Astrocyte (in vitro differentiated cells and primary cell): ENCODE data around the gene DES. TPM values are rescaled to one million over a fixed set of nuclear protein-coding genes. Genes with fewer than 3 reads are reported as not detected.

ENCODE experiments used
- DNase-seq: peaks from one replicate; pipeline ENCODE4 v3.0.0-alpha.2; 2010; ENCODE audit warnings: low read depth
- FAIRE-seq: peaks from 2 replicates; lab custom pipeline; 2011; peaks lifted over from hg19 to GRCh38; lab: Jason Lieb, UNC
- H2AFZ ChIP-seq: 2 replicates; pipeline ENCODE4 v1.6.0; 2012; ENCODE audit warnings: low read depth, low read length, inconsistent platforms
- H3K27ac ChIP-seq: 2 replicates; pipeline ENCODE4 v1.5.1; 2011; ENCODE audit warnings: low read depth, low read length, inconsistent platforms
- H3K27me3 ChIP-seq: 2 replicates; pipeline ENCODE4 v1.6.0; 2011; ENCODE audit warnings: low read length, inconsistent platforms; ENCODE audit not compliant: insufficient read depth
- H3K36me3 ChIP-seq: 2 replicates; pipeline ENCODE4 v1.5.1; 2011; ENCODE audit warnings: low read length, inconsistent platforms; ENCODE audit not compliant: insufficient read depth
- H3K4me1 ChIP-seq: 2 replicates; pipeline ENCODE4 v1.5.1; 2011; ENCODE audit warnings: low read length, inconsistent platforms; ENCODE audit not compliant: insufficient read depth
- H3K4me2 ChIP-seq: 2 replicates; pipeline ENCODE4 v1.6.0; 2012; ENCODE audit warnings: low read length, inconsistent platforms
- H3K4me3 ChIP-seq: 2 replicates; pipeline ENCODE4 v1.5.1; 2011; ENCODE audit warnings: low read depth, mild to moderate bottlenecking, low read length, inconsistent platforms; ENCODE audit not compliant: insufficient read depth
- H3K79me2 ChIP-seq: 2 replicates; pipeline ENCODE4 v1.6.0; 2012; ENCODE audit warnings: mild to moderate bottlenecking, low read length, inconsistent platforms; ENCODE audit not compliant: insufficient read depth
- H3K9ac ChIP-seq: 2 replicates; pipeline ENCODE4 v1.6.0; 2012; ENCODE audit warnings: mild to moderate bottlenecking, low read length, inconsistent platforms
- H3K9me3 ChIP-seq: 2 replicates; pipeline ENCODE4 v1.5.1; 2012; ENCODE audit warnings: low read depth, mild to moderate bottlenecking, low read length, inconsistent platforms; ENCODE audit not compliant: insufficient read depth
- H4K20me1 ChIP-seq: 2 replicates; pipeline ENCODE4 v1.6.0; 2012; ENCODE audit warnings: low read length, inconsistent platforms; ENCODE audit not compliant: insufficient read depth
- H3K27ac Mint-ChIP-seq: one replicate; pipeline ENCODE4 v1.8.0; 2021; ENCODE audit warnings: mild to moderate bottlenecking, mixed read lengths; ENCODE audit not compliant: unreplicated experiment
- H3K27me3 Mint-ChIP-seq: one replicate; pipeline ENCODE4 v1.8.0; 2021; ENCODE audit warnings: low read depth, mixed read lengths; ENCODE audit not compliant: unreplicated experiment
- H3K36me3 Mint-ChIP-seq: one replicate; pipeline ENCODE4 v1.8.0; 2021; ENCODE audit warnings: low read depth, mixed read lengths; ENCODE audit not compliant: unreplicated experiment
- H3K4me1 Mint-ChIP-seq: one replicate; pipeline ENCODE4 v1.8.0; 2021; ENCODE audit warnings: low read depth, mixed read lengths; ENCODE audit not compliant: unreplicated experiment
- H3K4me3 Mint-ChIP-seq: one replicate; pipeline ENCODE4 v1.8.0; 2021; ENCODE audit warnings: mild to moderate bottlenecking, moderate library complexity, mixed read lengths; ENCODE audit not compliant: unreplicated experiment
- H3K9me3 Mint-ChIP-seq: one replicate; pipeline ENCODE4 v1.8.0; 2021; ENCODE audit warnings: mild to moderate bottlenecking, mixed read lengths; ENCODE audit not compliant: unreplicated experiment
- EZH2 ChIP-seq: IDR thresholded peaks from 2 replicates; pipeline ENCODE4 v1.6.1; 2012; ENCODE audit warnings: mild to moderate bottlenecking, low read length, inconsistent platforms; ENCODE audit not compliant: insufficient read depth
- total RNA-seq: library from RNA; stranded (reverse); gene quantifications from 2 replicates; pipeline ENCODE4 v1.2.1, GENCODE V29; 2021
- TF ChIP-seq, protein P1 (sequence below): IDR thresholded peaks from 2 replicates; pipeline ENCODE4 v1.5.1; 2011; ENCODE audit warnings: low read depth, mild to moderate bottlenecking, inconsistent platforms, low read length, moderate library complexity; ENCODE audit not compliant: insufficient read depth

Gene DES
- total RNA-seq, 1 donor from 2014 or later = 5.4 TPM

DNA sequence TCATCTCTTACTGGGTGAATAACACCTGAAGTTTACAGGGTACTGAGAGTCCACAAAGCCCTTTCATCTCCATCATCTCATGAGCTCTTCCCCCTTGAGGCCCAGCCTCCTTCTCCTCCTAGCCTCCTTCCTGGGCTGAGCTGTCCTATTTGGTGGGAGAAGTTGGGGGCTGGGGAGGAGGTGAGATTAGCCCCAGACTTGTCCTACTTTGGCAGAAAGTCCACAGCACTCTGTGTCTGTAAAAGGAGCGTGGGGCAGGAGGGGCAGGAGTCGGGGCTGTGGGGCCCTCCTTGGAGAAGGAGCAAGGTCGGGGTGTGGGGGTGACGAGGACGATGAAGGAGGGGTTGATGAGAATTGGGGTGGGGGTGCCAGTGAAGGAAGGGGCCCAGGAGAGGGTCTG, 10.0 kb upstream of the DES start:
- Histone ChIP-seq H3K4me2 (no peak overlapping the region), H3K9me3 (no peaks in the 10 kb centered on the region), H3K36me3 (no peaks in the 10 kb centered on the region), H3K27ac (no peak overlapping the region), H3K79me2 (no peaks in the 10 kb centered on the region), H3K4me3 (no peak overlapping the region), H3K4me1 (peaks cover 20% of the 10 kb centered on the region), H4K20me1 (no peaks in the 10 kb centered on the region), H2AFZ (no peak overlapping the region), H3K9ac (no peak overlapping the region), H3K27me3 (no peaks in the 10 kb centered on the region)
- no peak overlapping the region for H3K4me3 Mint-ChIP-seq
- H3K4me1 Mint-ChIP-seq = peaks cover 26% of the 10 kb centered on the region
- no peaks in the 10 kb centered on the region for H3K36me3 Mint-ChIP-seq
- TF ChIP-seq, protein P1, sequence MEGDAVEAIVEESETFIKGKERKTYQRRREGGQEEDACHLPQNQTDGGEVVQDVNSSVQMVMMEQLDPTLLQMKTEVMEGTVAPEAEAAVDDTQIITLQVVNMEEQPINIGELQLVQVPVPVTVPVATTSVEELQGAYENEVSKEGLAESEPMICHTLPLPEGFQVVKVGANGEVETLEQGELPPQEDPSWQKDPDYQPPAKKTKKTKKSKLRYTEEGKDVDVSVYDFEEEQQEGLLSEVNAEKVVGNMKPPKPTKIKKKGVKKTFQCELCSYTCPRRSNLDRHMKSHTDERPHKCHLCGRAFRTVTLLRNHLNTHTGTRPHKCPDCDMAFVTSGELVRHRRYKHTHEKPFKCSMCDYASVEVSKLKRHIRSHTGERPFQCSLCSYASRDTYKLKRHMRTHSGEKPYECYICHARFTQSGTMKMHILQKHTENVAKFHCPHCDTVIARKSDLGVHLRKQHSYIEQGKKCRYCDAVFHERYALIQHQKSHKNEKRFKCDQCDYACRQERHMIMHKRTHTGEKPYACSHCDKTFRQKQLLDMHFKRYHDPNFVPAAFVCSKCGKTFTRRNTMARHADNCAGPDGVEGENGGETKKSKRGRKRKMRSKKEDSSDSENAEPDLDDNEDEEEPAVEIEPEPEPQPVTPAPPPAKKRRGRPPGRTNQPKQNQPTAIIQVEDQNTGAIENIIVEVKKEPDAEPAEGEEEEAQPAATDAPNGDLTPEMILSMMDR = no peak
- H3K27ac Mint-ChIP-seq = peak overlapping the region; percentile 88
- no peak for DNase-seq
- FAIRE-seq = no peak
- H3K27me3 Mint-ChIP-seq = no peaks in the 10 kb centered on the region
- H3K9me3 Mint-ChIP-seq = peaks cover 5% of the 10 kb centered on the region

DNA sequence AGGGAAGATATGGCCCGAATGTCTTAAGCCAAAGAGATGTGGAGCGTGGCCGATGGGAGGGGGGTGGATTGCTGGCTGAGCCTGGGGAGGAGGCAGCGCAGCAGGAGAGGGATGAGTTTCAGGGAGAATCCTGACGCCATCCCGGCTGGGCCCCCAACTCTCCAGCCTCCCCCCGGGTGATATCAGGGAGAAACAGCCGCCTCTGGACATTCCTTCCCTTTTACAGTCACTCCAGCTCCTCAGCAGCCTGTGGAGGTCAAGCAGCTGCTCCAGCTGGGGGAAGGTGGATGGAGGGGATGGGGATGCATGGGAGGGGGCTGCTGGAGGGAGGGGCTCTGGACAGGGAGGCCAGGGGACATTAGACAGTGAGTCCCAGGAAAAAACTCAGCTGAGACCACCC, 9.5 kb upstream of the DES start:
- Mint-ChIP-seq H3K27me3 (no peaks in the 10 kb centered on the region), H3K4me3 (no peak overlapping the region), H3K4me1 (peaks cover 24% of the 10 kb centered on the region), H3K9me3 (peaks cover 8% of the 10 kb centered on the region), H3K36me3 (no peaks in the 10 kb centered on the region), H3K27ac (peak overlapping the region; percentile 88)
- Histone ChIP-seq H4K20me1 (no peaks in the 10 kb centered on the region), H3K4me1 (peaks cover 20% of the 10 kb centered on the region), H3K9ac (no peak overlapping the region), H3K27ac (no peak overlapping the region), H3K79me2 (no peaks in the 10 kb centered on the region), H3K27me3 (no peaks in the 10 kb centered on the region), H3K9me3 (no peaks in the 10 kb centered on the region), H3K4me2 (no peak overlapping the region), H2AFZ (no peak overlapping the region), H3K36me3 (no peaks in the 10 kb centered on the region), H3K4me3 (no peak overlapping the region)
- TF ChIP-seq, protein P1 = no peak
- TF ChIP-seq EZH2 = no peak
- FAIRE-seq (no peak), DNase-seq (no peak)

- H3K4me3 Mint-ChIP-seq = no peak overlapping the region
- H3K27ac Mint-ChIP-seq = peak overlapping the region; percentile 26
Observed at GRCh38 chr2:219409619-219410018, 8.6 kb upstream of the DES start.

More at GRCh38 chr2:219409619-219410018, 8.6 kb upstream of the DES start:
- Histone ChIP-seq H3K4me2 (no peak overlapping the region), H3K4me3 (no peak overlapping the region), H3K79me2 (no peaks in the 10 kb centered on the region), H3K9me3 (no peaks in the 10 kb centered on the region), H3K4me1 (peaks cover 20% of the 10 kb centered on the region), H3K9ac (no peak overlapping the region), H3K27me3 (no peaks in the 10 kb centered on the region), H3K27ac (no peak overlapping the region), H2AFZ (no peak overlapping the region), H3K36me3 (no peaks in the 10 kb centered on the region), H4K20me1 (no peaks in the 10 kb centered on the region)
- Mint-ChIP-seq H3K4me1 (peaks cover 20% of the 10 kb centered on the region), H3K36me3 (no peaks in the 10 kb centered on the region), H3K27me3 (peaks cover 3% of the 10 kb centered on the region), H3K9me3 (peaks cover 8% of the 10 kb centered on the region)
- FAIRE-seq (no peak), DNase-seq (no peak)
- no peak for TF ChIP-seq EZH2
- TF ChIP-seq, protein P1 = no peak
